HG02759 (cell line): ENCODE results near the gene KMT2C.
"Not testable (repeated sequence)": the region's sequence is repeated elsewhere in the genome, so short reads cannot be mapped to it uniquely, and the experiment has no call there.

Experiments used
- ATAC-seq: cut with Tn5 transposase; IDR thresholded peaks from one replicate; pipeline ENCODE4 v1.9.1; 2021; ENCODE audit warnings: mild to moderate bottlenecking, moderate library complexity; ENCODE audit not compliant: unreplicated experiment

KMT2C gene

GRCh38 chr7:152328234-152328633 is 107.6 kb downstream of the KMT2C start:
- no peak for ATAC-seq

GRCh38 chr7:152315845-152316244 is 120.0 kb downstream of the KMT2C start:
- no peak for ATAC-seq

- ATAC-seq = no peak
Measured at GRCh38 chr7:152313831-152314604, 121.8 kb downstream of the KMT2C start.

- no peak for ATAC-seq
Measured at GRCh38 chr7:152313217-152313616, 122.6 kb downstream of the KMT2C start.

- ATAC-seq = no peak
Measured at GRCh38 chr7:152312316-152312715, 123.5 kb downstream of the KMT2C start.

- no peak for ATAC-seq
Measured at GRCh38 chr7:152307902-152308301, 127.9 kb downstream of the KMT2C start.

GRCh38 chr7:152299542-152300143 is 136.2 kb downstream of the KMT2C start:
- ATAC-seq = not testable (repeated sequence)

- ATAC-seq = no peak
Measured at GRCh38 chr7:152292897-152293296, 142.9 kb downstream of the KMT2C start.

GRCh38 chr7:152286972-152287371 is 148.8 kb downstream of the KMT2C start:
- not testable (repeated sequence) for ATAC-seq

GRCh38 chr7:152286219-152286618 is 149.6 kb downstream of the KMT2C start:
- not testable (repeated sequence) for ATAC-seq

GRCh38 chr7:152284998-152285397 is 150.8 kb downstream of the KMT2C start:
- not testable (repeated sequence) for ATAC-seq

GRCh38 chr7:152277687-152278086 is 158.1 kb downstream of the KMT2C start:
- not testable (repeated sequence) for ATAC-seq

- ATAC-seq = not testable (repeated sequence)
Measured at GRCh38 chr7:152270427-152270826, 165.4 kb downstream of the KMT2C start.

GRCh38 chr7:152266859-152267258 is 168.9 kb downstream of the KMT2C start:
- ATAC-seq = not testable (repeated sequence)

- ATAC-seq = not testable (repeated sequence)
Measured at GRCh38 chr7:152264915-152265314, 170.9 kb downstream of the KMT2C start.

GRCh38 chr7:152262146-152262545 is 173.7 kb downstream of the KMT2C start:
- not testable (repeated sequence) for ATAC-seq

- not testable (repeated sequence) for ATAC-seq
Measured at GRCh38 chr7:152259645-152260044, 176.2 kb downstream of the KMT2C start.

- not testable (repeated sequence) for ATAC-seq
Measured at GRCh38 chr7:152247851-152248250, 188.0 kb downstream of the KMT2C start.

GRCh38 chr7:152245417-152245816 is 190.4 kb downstream of the KMT2C start:
- ATAC-seq = not testable (repeated sequence)

GRCh38 chr7:152243464-152243863 is 192.3 kb downstream of the KMT2C start:
- not testable (repeated sequence) for ATAC-seq

- not testable (repeated sequence) for ATAC-seq
Measured at GRCh38 chr7:152241301-152241700, 194.5 kb downstream of the KMT2C start.

GRCh38 chr7:152236306-152236705 is 199.5 kb downstream of the KMT2C start:
- not testable (repeated sequence) for ATAC-seq
